Activated T-helper 17 cell treated with anti-CD3 and anti-CD28 coated beads, Interleukin-2, amount 50 U/mL, for 72 hours (primary cell): ENCODE results near the gene GRIP2. TPM values are rescaled to one million over a fixed set of nuclear protein-coding genes. Genes with fewer than 3 reads are reported as not detected.

Experiments
- ATAC-seq: fragments of 150-1000 bp; cut with Tn5 transposase; replicated peaks from 2 replicates; pipeline ENCODE4 v1.10.0; 2021; ENCODE audit warnings: mild to moderate bottlenecking, moderate library complexity
- H3K27ac Mint-ChIP-seq: one replicate; pipeline ENCODE4 v1.8.0; 2022; ENCODE audit warnings: mixed read lengths
- H3K27me3 Mint-ChIP-seq: one replicate; pipeline ENCODE4 v1.8.0; 2022; ENCODE audit warnings: mixed read lengths
- H3K36me3 Mint-ChIP-seq: one replicate; pipeline ENCODE4 v1.8.0; 2022; ENCODE audit warnings: low read depth, mild to moderate bottlenecking, mixed read lengths
- H3K4me1 Mint-ChIP-seq: one replicate; pipeline ENCODE4 v1.8.0; 2022; ENCODE audit warnings: mixed read lengths
- H3K4me3 Mint-ChIP-seq: one replicate; pipeline ENCODE4 v1.8.0; 2022; ENCODE audit warnings: mild to moderate bottlenecking, mixed read lengths
- H3K9me3 Mint-ChIP-seq: one replicate; pipeline ENCODE4 v1.8.0; 2022; ENCODE audit warnings: mixed read lengths
- total RNA-seq, 2 donors: library from RNA; stranded (reverse); gene quantifications; one replicate each; pipeline ENCODE4 v1.2.3, GENCODE V29; 2022

The GRIP2 gene
- total RNA-seq, 2 donors from 2014 or later: 0.21 TPM; not detected in 1

- H3K36me3 Mint-ChIP-seq: peaks cover 30% of the 10 kb centered on the region
- no peaks in the 10 kb centered on the region for H3K27me3 Mint-ChIP-seq
- H3K4me3 Mint-ChIP-seq: no peak overlapping the region
- no peak for ATAC-seq
- H3K27ac Mint-ChIP-seq: peak overlapping the region; percentile 79
- H3K9me3 Mint-ChIP-seq: no peaks in the 10 kb centered on the region
- peaks cover 14% of the 10 kb centered on the region for H3K4me1 Mint-ChIP-seq
Measured at GRCh38 chr3:14440168-14440518, 100.0 kb downstream of the GRIP2 start.

- H3K36me3 Mint-ChIP-seq: peaks cover 30% of the 10 kb centered on the region
- ATAC-seq: no peak
- H3K4me1 Mint-ChIP-seq: peaks cover 17% of the 10 kb centered on the region
- H3K4me3 Mint-ChIP-seq: no peak overlapping the region
- H3K27me3 Mint-ChIP-seq: no peaks in the 10 kb centered on the region
- H3K9me3 Mint-ChIP-seq: no peaks in the 10 kb centered on the region
- peak overlapping the region; percentile 79 for H3K27ac Mint-ChIP-seq
Measured at GRCh38 chr3:14439501-14440167, 100.5 kb downstream of the GRIP2 start.

Other genes with a start within 250 kb of the GRIP2 start
- gene SLC6A6, start 137.7 kb downstream of the GRIP2 start, total RNA-seq: 100 to 1,000 TPM in 1 of 2 donors, 10 to 100 TPM in 1; 80.1 to 219 TPM
- gene CCDC174, start 111.4 kb upstream of the GRIP2 start, total RNA-seq: 10 to 100 TPM; 17.7 to 27.6 TPM
- under 1 TPM; 0.16 to 0.45 TPM for gene C3orf20, start 134.8 kb upstream of the GRIP2 start, total RNA-seq